ENCODE measurements around the gene CPTP. TPM values are rescaled to one million over a fixed set of nuclear protein-coding genes. Genes with fewer than 3 reads are reported as not detected.

CPTP gene
- total and polyA plus RNA-seq, 2 of the 13 experiments (the other 11 are each of a cell fraction or from before 2014, with no cell fraction given) = 5.5 to 9.3 TPM

DNA sequence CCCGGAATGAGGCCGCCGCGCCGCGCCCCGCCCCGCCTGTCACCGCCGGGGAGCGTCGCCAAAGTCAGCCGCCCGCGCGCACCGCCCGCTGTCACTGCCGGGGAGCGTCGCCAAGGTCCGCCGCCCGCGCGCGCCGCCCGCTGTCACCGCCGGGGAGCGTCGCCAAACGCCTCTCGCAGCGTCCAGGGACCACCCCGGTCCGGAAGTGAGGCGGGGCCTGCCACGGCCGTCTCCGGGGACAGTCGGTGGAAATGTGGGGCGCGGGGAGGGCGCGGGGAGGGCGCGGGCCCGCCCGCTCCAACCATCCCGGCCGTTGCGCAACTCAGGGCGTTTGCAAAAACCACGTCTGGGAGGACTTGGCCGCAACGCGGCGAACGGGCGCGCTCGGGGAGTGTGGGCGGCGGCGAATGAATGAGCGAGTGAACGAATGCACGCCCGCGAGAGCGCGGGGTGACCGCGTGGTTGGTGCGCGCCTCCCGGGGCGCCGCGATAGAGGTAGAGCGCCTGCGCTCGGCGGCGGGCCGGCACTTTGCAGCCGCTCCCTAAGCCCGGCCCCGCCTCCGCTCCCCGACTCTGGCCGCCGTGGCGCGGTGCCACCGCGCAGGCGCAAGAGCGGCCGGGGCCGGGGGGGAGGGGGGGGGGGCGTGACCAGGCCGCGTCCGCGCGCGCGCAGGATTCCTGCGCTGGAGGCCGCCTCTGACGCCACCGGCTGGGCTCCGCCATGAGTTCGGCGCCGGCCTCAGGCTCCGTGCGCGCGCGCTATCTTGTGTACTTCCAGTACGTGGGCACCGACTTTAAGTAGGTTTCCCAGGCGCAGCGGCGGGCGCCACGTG is 16.5 kb upstream of the CPTP start, which contains the start of the genes ACAP3 and PUSL1 (continued):
- TF ChIP-seq, protein P1, sequence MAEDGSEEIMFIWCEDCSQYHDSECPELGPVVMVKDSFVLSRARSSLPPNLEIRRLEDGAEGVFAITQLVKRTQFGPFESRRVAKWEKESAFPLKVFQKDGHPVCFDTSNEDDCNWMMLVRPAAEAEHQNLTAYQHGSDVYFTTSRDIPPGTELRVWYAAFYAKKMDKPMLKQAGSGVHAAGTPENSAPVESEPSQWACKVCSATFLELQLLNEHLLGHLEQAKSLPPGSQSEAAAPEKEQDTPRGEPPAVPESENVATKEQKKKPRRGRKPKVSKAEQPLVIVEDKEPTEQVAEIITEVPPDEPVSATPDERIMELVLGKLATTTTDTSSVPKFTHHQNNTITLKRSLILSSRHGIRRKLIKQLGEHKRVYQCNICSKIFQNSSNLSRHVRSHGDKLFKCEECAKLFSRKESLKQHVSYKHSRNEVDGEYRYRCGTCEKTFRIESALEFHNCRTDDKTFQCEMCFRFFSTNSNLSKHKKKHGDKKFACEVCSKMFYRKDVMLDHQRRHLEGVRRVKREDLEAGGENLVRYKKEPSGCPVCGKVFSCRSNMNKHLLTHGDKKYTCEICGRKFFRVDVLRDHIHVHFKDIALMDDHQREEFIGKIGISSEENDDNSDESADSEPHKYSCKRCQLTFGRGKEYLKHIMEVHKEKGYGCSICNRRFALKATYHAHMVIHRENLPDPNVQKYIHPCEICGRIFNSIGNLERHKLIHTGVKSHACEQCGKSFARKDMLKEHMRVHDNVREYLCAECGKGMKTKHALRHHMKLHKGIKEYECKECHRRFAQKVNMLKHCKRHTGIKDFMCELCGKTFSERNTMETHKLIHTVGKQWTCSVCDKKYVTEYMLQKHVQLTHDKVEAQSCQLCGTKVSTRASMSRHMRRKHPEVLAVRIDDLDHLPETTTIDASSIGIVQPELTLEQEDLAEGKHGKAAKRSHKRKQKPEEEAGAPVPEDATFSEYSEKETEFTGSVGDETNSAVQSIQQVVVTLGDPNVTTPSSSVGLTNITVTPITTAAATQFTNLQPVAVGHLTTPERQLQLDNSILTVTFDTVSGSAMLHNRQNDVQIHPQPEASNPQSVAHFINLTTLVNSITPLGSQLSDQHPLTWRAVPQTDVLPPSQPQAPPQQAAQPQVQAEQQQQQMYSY (CRISPR knock-in tag; IDR thresholded peaks at IDR 0.05) = peak; percentile 33; the same call in 1 of the 2 replicates
- TF ChIP-seq PHF21A (CRISPR knock-in tag; IDR thresholded peaks at IDR 0.05) (peak; percentile 80), ZNF768 (CRISPR knock-in tag; IDR thresholded peaks at IDR 0.05) (peak; percentile 48; the same call in 1 of the 2 replicates), RBAK (CRISPR knock-in tag; IDR thresholded peaks at IDR 0.05) (no peak), ZNF124 (CRISPR knock-in tag; IDR thresholded peaks at IDR 0.05) (0 out of 2 replicates have a peak, but pooled peaks have one; percentile 43), SYNCRIP (IDR thresholded peaks at IDR 0.05; ENCODE audit: insufficient read depth, low read depth, low read length) (no peak), FOXC1 (CRISPR knock-in tag; IDR thresholded peaks at IDR 0.05; ENCODE audit: borderline replicate concordance) (peak; percentile 72; the same call in 1 of the 2 replicates), TARDBP (CRISPR knock-in tag; IDR thresholded peaks at IDR 0.05) (peak; percentile 23; the same call in 1 of the 2 replicates), ZNF484 (CRISPR knock-in tag; IDR thresholded peaks at IDR 0.05; ENCODE audit: borderline replicate concordance, low read depth) (no peak; the same call in 1 of the 2 replicates), MAFK (conservative IDR thresholded peaks at IDR 0.05 in 1 of 2, IDR thresholded peaks at IDR 0.05 in 1 of 2; ENCODE audit: low read length in 2 of 2) (no peak), KDM2A (CRISPR knock-in tag; IDR thresholded peaks at IDR 0.05; ENCODE audit: borderline replicate concordance, low read depth) (peak; percentile 57; the same call in 1 of the 2 replicates), ASH2L (IDR thresholded peaks at IDR 0.05; ENCODE audit: insufficient read length, low read depth, low read length) (peak; percentile 75), ZNF761 (CRISPR knock-in tag; conservative IDR thresholded peaks at IDR 0.05) (no peak; the same call in 1 of the 2 replicates), ZFY (CRISPR knock-in tag; IDR thresholded peaks at IDR 0.05) (peak; percentile 75), ZBTB3 (CRISPR knock-in tag; IDR thresholded peaks at IDR 0.05; ENCODE audit: borderline replicate concordance, low read depth) (no peak), SPEN (CRISPR knock-in tag; IDR thresholded peaks at IDR 0.05; ENCODE audit: low read depth) (0 out of 2 replicates have a peak, but pooled peaks have one; percentile 18), FOXO1 (CRISPR knock-in tag; IDR thresholded peaks at IDR 0.05) (peak; percentile 8; the same call in 1 of the 2 replicates), RXRA (CRISPR knock-in tag; IDR thresholded peaks at IDR 0.05) (peak; percentile 61; the same call in 1 of the 2 replicates), CENPT (CRISPR knock-in tag; IDR thresholded peaks at IDR 0.05; ENCODE audit: low read depth) (no peak)
- TF ChIP-seq, protein P2, sequence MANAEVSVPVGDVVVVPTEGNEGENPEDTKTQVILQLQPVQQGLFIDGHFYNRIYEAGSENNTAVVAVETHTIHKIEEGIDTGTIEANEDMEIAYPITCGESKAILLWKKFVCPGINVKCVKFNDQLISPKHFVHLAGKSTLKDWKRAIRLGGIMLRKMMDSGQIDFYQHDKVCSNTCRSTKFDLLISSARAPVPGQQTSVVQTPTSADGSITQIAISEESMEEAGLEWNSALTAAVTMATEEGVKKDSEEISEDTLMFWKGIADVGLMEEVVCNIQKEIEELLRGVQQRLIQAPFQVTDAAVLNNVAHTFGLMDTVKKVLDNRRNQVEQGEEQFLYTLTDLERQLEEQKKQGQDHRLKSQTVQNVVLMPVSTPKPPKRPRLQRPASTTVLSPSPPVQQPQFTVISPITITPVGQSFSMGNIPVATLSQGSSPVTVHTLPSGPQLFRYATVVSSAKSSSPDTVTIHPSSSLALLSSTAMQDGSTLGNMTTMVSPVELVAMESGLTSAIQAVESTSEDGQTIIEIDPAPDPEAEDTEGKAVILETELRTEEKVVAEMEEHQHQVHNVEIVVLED (CRISPR knock-in tag; IDR thresholded peaks at IDR 0.05; ENCODE audit: borderline replicate concordance) = peak; percentile 72
- TF ChIP-seq, protein P3, sequence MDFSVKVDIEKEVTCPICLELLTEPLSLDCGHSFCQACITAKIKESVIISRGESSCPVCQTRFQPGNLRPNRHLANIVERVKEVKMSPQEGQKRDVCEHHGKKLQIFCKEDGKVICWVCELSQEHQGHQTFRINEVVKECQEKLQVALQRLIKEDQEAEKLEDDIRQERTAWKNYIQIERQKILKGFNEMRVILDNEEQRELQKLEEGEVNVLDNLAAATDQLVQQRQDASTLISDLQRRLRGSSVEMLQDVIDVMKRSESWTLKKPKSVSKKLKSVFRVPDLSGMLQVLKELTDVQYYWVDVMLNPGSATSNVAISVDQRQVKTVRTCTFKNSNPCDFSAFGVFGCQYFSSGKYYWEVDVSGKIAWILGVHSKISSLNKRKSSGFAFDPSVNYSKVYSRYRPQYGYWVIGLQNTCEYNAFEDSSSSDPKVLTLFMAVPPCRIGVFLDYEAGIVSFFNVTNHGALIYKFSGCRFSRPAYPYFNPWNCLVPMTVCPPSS (IDR thresholded peaks at IDR 0.05) = no peak
